Endothelial cell of umbilical vein (primary cell): ENCODE data around the gene SHC4. TPM values are rescaled to one million over a fixed set of nuclear protein-coding genes. Genes with fewer than 3 reads are reported as not detected.

Experiments used
- BruUV-seq: library from RNA; stranded (reverse); fragments of 400-500 nt; replicated peaks from 2 replicates; lab custom pipeline; 2021; lab: Mats Ljungman, UMichigan
- CTCF ChIA-PET: fragments of 300-600, 350-600 bp; sonication (Branson Sonifier 250); formaldehyde crosslinking; loops from one replicate; lab custom pipeline; 2021; ENCODE audit warnings: antibody characterized with exemption, inconsistent platforms; lab: Charles Lee
- POLR2A ChIA-PET: fragments of 300-600, 350-600 bp; sonication (Branson Sonifier 250); formaldehyde crosslinking; loops from one replicate; lab custom pipeline; 2021; ENCODE audit warnings: antibody characterized with exemption, inconsistent platforms; lab: Charles Lee
- DNase-seq: peaks from one replicate; pipeline ENCODE4 v3.0.0-alpha.2; 2011; ENCODE audit warnings: low read depth, low spot score
- FAIRE-seq: peaks from 2 replicates; lab custom pipeline; 2011; peaks lifted over from hg19 to GRCh38; lab: Jason Lieb, UNC
- H2AFZ ChIP-seq: 2 replicates; pipeline ENCODE4 v1.6.0; 2012; ENCODE audit warnings: low read depth, low read length, control low read depth, inconsistent platforms
- H3K27ac ChIP-seq: 2 replicates; pipeline ENCODE4 v1.5.1; 2011; ENCODE audit warnings: low read depth, mild to moderate bottlenecking, control low read depth, low read length, moderate library complexity; ENCODE audit not compliant: insufficient read depth
- H3K27me3 ChIP-seq, 2 experiments: 2 replicates each; pipeline versions ENCODE4 v1.6.0 to v1.6.1; 2011; ENCODE audit warnings: low read length in 2 of 2, mixed read lengths in 1 of 2; ENCODE audit not compliant: control insufficient read depth in 2 of 2, insufficient read depth in 2 of 2
- H3K36me3 ChIP-seq, 2 experiments: 2 replicates in 1 of 2; 3 replicates in 1 of 2; pipeline ENCODE4 v1.5.1; 2011; ENCODE audit warnings: low read length in 2 of 2, mild to moderate bottlenecking in 1 of 2, moderate library complexity in 1 of 2; ENCODE audit not compliant: control insufficient read depth in 2 of 2, insufficient read depth in 2 of 2; ENCODE audit errors: extremely low read depth in 1 of 2
- H3K4me1 ChIP-seq: 3 replicates; pipeline ENCODE4 v1.5.1; 2011; ENCODE audit warnings: mild to moderate bottlenecking, low read length; ENCODE audit not compliant: control insufficient read depth, insufficient read depth; ENCODE audit errors: extremely low read depth
- H3K4me2 ChIP-seq: 2 replicates; pipeline ENCODE4 v1.6.1; 2011; ENCODE audit warnings: low read length, control low read depth, mixed read lengths; ENCODE audit not compliant: insufficient read depth
- H3K4me3 ChIP-seq, 3 experiments: fragments of 200-600 bp in 1 of 3; sonication (generic), shearing (Covaris generic) in 1 of 3; replicated peaks in 1 of 3; 2 replicates each; pipeline ENCODE4 v1.5.1; 2011 to 2016; ENCODE audit warnings: control low read depth in 3 of 3, low read length in 3 of 3, mild to moderate bottlenecking in 2 of 3, inconsistent platforms in 1 of 3, low read depth in 1 of 3, moderate library complexity in 1 of 3; ENCODE audit not compliant: insufficient read depth in 1 of 3
- H3K79me2 ChIP-seq: 2 replicates; pipeline ENCODE4 v1.6.0; 2012; ENCODE audit warnings: low read length, inconsistent platforms; ENCODE audit not compliant: control insufficient read depth, insufficient read depth
- H3K9ac ChIP-seq: replicated peaks from 2 replicates; pipeline ENCODE3; 2011; ENCODE audit warnings: low read length, control low read depth; ENCODE audit not compliant: insufficient read depth; ENCODE audit errors: extremely low read depth
- H3K9me1 ChIP-seq: replicated peaks from 3 replicates; pipeline ENCODE4 v1.6.0; 2011; ENCODE audit warnings: mild to moderate bottlenecking, low read length; ENCODE audit not compliant: control insufficient read depth, insufficient read depth; ENCODE audit errors: extremely low read depth
- H3K9me3 ChIP-seq: replicated peaks from 2 replicates; pipeline ENCODE4 v1.5.1; 2012; ENCODE audit warnings: low read length, inconsistent platforms; ENCODE audit not compliant: control insufficient read depth, insufficient read depth
- H4K20me1 ChIP-seq: replicated peaks from 2 replicates; pipeline ENCODE3; 2011; ENCODE audit warnings: mild to moderate bottlenecking, low read length; ENCODE audit not compliant: control insufficient read depth, insufficient read depth; ENCODE audit errors: extremely low read depth
- CTCF ChIP-seq, 2 donors: IDR thresholded peaks; 1 replicate in 1 of 2; 2 replicates in 1 of 2; pipeline ENCODE4 v1.5.1; 2011; ENCODE audit warnings: low read length in 2 of 2, mild to moderate bottlenecking in 2 of 2, moderate library complexity in 2 of 2, control low read depth in 1 of 2, inconsistent platforms in 1 of 2, low read depth in 1 of 2; ENCODE audit not compliant: insufficient read depth in 1 of 2; ENCODE audit errors: extremely low read depth in 1 of 2
- EZH2 ChIP-seq: IDR thresholded peaks from 2 replicates; pipeline ENCODE4 v1.6.1; 2012; ENCODE audit warnings: borderline replicate concordance, low read depth, mild to moderate bottlenecking, moderate library complexity, low read length, inconsistent platforms; ENCODE audit not compliant: severe bottlenecking
- FOS ChIP-seq: IDR thresholded peaks from 2 replicates; pipeline ENCODE4 v1.6.1; 2011; ENCODE audit warnings: mild to moderate bottlenecking, low read length, moderate library complexity, borderline replicate concordance; ENCODE audit not compliant: insufficient read depth
- GATA2 ChIP-seq: IDR thresholded peaks from 2 replicates; pipeline ENCODE4 v1.7.0; 2011; ENCODE audit warnings: low read depth, mild to moderate bottlenecking, moderate library complexity, mixed read lengths, low read length; ENCODE audit not compliant: insufficient read length, insufficient read depth
- JUN ChIP-seq: IDR thresholded peaks from 2 replicates; pipeline ENCODE4 v1.6.1; 2011; ENCODE audit warnings: borderline replicate concordance, low read depth; ENCODE audit not compliant: insufficient read length, insufficient read depth
- MYC ChIP-seq: IDR thresholded peaks from one replicate; pipeline ENCODE4 v1.6.1; 2011; ENCODE audit warnings: mild to moderate bottlenecking, low read depth, low read length
- POLR2A ChIP-seq: IDR thresholded peaks from 2 replicates; pipeline ENCODE4 v1.6.1; 2012; ENCODE audit warnings: low read depth, mild to moderate bottlenecking, control low read depth, low read length
- POLR2AphosphoS5 ChIP-seq: IDR thresholded peaks from 2 replicates; pipeline ENCODE4 v1.6.1; 2012; ENCODE audit warnings: low read depth, mild to moderate bottlenecking, control low read depth, low read length, moderate library complexity; ENCODE audit not compliant: insufficient read depth
- dilution Hi-C: fragments of 300-500 bp; cut with MboI; formaldehyde crosslinking; loops from one replicate; pipeline ENCODE4 v1.15.0; 2019; ENCODE audit warnings: low sequenced_read_pairs; ENCODE audit not compliant: extremely low pct_ligation_motif_present
- intact Hi-C: fragments of 100-400 bp; cut with micrococcal nuclease; formaldehyde crosslinking; loops from one replicate; pipeline ENCODE4 v1.10.0; 2022
- polyA plus RNA-seq, 4 experiments: library from polyadenylated mRNA; depleted of rRNA in 3 of 4; stranded (reverse) in 3 of 4; unstranded in 1 of 4; fragments of >200 nt; gene quantifications; 2 replicates each; pipeline versions ENCODE4 v1.2.1 to v1.2.3, GENCODE V29; 2011 to 2012; ENCODE audit warnings: missing spikeins in 1 of 4
- total RNA-seq: library from RNA; stranded (reverse); gene quantifications from 2 replicates; pipeline ENCODE4 v1.2.3, GENCODE V29; 2021
- TF ChIP-seq, protein P1 (sequence below): IDR thresholded peaks from 2 replicates; pipeline ENCODE4 v1.6.1; 2011; ENCODE audit not compliant: insufficient read depth, insufficient read length

The SHC4 gene
- total and polyA plus RNA-seq, 2 donors (not counting 3 experiments of a cell fraction or from before 2014, with no cell fraction given), result 0.20 TPM; not detected in 1

- dilution Hi-C loops, result no loop called here
- Histone ChIP-seq H3K4me1 (no peaks in the 10 kb centered on the region), H3K9me3 (no peaks in the 10 kb centered on the region), H3K4me2 (no peak overlapping the region), H2AFZ (no peak overlapping the region), H3K9me1 (no peaks in the 10 kb centered on the region), H3K36me3 (no peaks in the 10 kb centered on the region), H3K9ac (no peak overlapping the region), H3K4me3 (no peak overlapping the region), H3K27me3 (peaks cover 2 to 4% of the 10 kb centered on the region in 2 experiments), H3K79me2 (no peaks in the 10 kb centered on the region), H4K20me1 (no peaks in the 10 kb centered on the region), H3K27ac (no peak overlapping the region)
- no peak for DNase-seq
- ChIA-PET POLR2A (interaction anchor here (0.7 kb wide), 1 partner anchor 334 kb away, joined by 6 read pairs; no protein-coding TSS in a partner anchor), CTCF (interaction anchor here (1.3 to 2.0 kb wide), 2 partner anchors 11 to 27 kb away, joined by 4 to 8 read pairs; partner anchors contain the start of gene EID1)
- no peak for TF ChIP-seq CTCF (IDR thresholded peaks at IDR 0.05; ENCODE audit: extremely low read depth in 1 of 2, insufficient read depth in 1 of 2, low read depth in 1 of 2, low read length in 2 of 2)
- TF ChIP-seq JUN, result no peak
- TF ChIP-seq, protein P1, sequence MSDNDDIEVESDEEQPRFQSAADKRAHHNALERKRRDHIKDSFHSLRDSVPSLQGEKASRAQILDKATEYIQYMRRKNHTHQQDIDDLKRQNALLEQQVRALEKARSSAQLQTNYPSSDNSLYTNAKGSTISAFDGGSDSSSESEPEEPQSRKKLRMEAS, result no peak
- TF ChIP-seq GATA2, result no peak
- TF ChIP-seq EZH2, result no peak
- no peak for TF ChIP-seq MYC
- no peak for TF ChIP-seq POLR2A
- no peak for TF ChIP-seq POLR2AphosphoS5
- TF ChIP-seq FOS, result no peak
- no TSS peak for BruUV-seq
- FAIRE-seq, result no peak
- intact Hi-C loops, result no loop called here
Measured at GRCh38 chr15:48888836-48889235, 74.9 kb downstream of the SHC4 start.
